ENCODE data around the gene CCDC32.

The CCDC32 gene

DNA sequence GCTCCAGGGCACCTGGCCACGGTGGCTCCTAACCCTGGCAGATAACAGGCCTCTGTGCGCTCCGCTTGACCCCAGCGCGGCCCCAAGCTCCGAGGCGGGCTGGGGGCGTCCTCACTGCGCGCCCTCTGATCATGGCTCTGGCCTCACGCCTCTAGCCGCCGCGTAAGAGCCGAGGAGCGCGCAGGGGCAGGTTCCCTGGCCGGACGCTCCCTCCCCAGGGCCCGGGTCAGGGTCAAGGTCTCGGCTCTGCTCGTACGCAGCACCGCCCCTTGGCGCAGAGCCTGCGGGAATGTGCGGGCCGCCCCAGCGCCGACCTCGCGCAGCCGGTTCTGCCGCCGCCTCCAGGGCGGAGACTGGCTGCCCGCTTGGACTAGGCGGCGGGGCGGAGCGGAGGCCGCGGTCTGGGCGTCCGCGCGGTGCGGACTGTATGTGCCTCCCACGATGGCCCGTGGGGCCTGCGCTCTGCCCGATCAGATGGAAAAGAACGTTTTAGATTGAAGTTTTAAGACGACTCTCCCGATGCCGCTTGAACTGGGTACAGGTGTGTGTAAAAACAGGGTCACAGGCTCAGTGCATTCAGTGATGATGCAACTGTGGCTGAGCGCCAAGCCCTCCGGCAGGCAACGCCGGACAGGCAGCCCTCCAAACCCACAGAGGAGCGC lies 53.2 kb downstream of the CCDC32 start:
- no peak for DNase-seq

DNA sequence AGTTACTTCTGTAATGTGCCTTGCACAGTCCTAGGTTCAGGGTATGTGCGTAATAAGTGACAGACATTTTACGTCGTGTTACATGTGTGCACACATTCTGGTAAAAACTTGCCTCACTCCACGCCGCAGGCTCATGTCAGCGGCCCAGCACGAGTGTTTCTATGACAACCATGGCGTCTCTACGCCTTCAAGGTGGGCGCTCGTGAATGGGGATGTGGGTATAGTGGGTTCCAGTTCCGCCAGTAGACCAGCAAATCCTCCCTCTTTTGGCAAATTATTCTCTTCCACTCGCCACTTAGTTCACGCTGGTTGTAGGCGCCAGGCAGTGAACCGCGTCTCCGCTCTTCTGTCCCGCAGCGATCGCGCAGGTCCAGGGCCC lies 53.8 kb downstream of the CCDC32 start:
- no peak for DNase-seq

DNA sequence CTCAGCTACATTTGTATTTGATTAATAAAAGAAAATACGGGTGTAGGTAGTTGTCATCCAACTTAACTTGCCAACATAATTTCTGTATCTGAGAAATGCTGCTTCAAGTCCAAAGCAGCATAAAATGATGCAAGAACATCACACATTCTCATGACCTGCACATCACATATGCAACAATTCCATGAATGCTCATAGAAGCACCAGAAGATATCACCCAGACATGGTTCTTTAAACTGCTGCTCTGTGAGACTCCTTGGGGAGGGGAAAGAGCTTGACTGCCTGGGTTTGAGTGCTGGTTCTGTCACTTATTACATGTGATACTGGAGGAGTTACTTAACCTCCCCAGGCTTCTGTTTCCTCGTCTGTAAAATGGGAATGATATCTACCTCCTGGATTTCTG lies 54.6 kb downstream of the CCDC32 start:
- no peak for DNase-seq

DNA sequence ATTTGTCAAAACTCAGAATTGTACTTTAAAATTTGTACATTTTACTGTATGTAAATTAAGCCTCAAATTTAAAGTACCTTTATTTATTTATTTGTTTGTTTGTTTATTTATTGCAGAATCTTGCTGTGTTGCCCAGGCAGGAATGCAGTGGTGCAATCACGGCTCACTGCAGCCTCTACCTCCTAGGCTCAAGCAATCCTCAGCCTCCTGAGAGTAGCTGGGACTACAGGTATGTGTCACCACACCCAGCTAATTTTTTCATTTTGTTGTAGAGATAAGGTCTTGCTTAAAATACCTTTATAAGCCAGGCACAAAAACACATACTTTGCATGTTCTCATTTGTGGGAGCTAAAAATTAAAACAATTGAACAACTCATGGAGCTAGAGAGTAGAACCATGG lies 56.6 kb downstream of the CCDC32 start:
- no peak for DNase-seq

DNA sequence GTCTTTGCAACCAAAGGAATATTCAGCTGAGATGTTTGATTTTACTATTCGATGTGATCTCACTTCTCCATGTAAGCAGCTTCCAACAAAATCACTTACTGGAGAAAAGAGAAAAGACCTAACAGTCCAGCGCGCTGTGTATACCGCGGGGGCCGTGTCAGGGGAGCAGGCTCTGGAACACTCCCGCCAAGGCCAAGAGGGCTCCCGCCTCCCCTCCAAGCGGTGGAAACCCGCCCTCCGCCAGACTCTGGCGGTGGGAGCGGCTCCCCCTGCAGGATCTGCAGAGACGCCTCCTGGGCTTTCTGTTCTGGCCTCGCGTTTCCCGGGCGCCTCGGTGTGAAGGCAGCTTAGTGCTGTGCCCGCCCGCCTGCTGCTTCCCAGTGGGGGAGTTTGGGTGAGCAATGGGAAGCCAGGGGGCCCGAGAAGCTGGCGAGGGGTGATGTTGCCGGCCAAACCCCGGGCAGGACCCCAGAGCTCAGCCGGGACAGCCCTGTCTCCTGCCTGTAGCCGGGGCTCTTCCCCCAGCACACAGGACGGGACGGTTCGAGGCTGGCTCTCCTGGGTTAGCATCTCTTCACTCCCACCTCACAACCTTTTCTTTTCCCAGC lies 57.8 kb downstream of the CCDC32 start:
- DNase-seq, result peak; percentile 29 to 48
